ENCODE data around the gene BRIX1. TPM values are rescaled to one million over a fixed set of nuclear protein-coding genes. Genes with fewer than 3 reads are reported as not detected.

BRIX1 gene
- total and polyA plus RNA-seq, 2 of the 13 experiments (the other 11 are each of a cell fraction or from before 2014, with no cell fraction given) = 23.6 to 78.4 TPM

GRCh38 chr5:34889394-34889793, 26.1 kb upstream of the BRIX1 start (continued):
- TF ChIP-seq TCF7 (IDR thresholded peaks at IDR 0.05; ENCODE audit: low read depth) (peak; percentile 21; the same call in 1 of the 2 replicates), NR2F6 (IDR thresholded peaks at IDR 0.05) (no peak), NR2F6 (CRISPR knock-in tag; IDR thresholded peaks at IDR 0.05) (peak; percentile 47; the same call in 1 of the 2 replicates), ZEB1 (IDR thresholded peaks at IDR 0.05; ENCODE audit: insufficient replicate concordance, low read depth) (peak; percentile 81), NFKBIZ (CRISPR knock-in tag; IDR thresholded peaks at IDR 0.05) (no peak), FOXC1 (CRISPR knock-in tag; IDR thresholded peaks at IDR 0.05; ENCODE audit: borderline replicate concordance) (no peak), NR1H2 (CRISPR knock-in tag; IDR thresholded peaks at IDR 0.05; ENCODE audit: borderline replicate concordance, low read depth) (no peak), SRSF9 (IDR thresholded peaks at IDR 0.05; ENCODE audit: borderline replicate concordance, insufficient read depth, low read depth, low read length, poor library complexity, severe bottlenecking) (no peak), ZFAT (CRISPR knock-in tag; conservative IDR thresholded peaks at IDR 0.05) (no peak), ONECUT2 (CRISPR knock-in tag; IDR thresholded peaks at IDR 0.05) (peak; percentile 64; the same call in 1 of the 2 replicates), ZNF263 (CRISPR knock-in tag; IDR thresholded peaks at IDR 0.05) (no peak), SMC3 (IDR thresholded peaks at IDR 0.05; ENCODE audit: low read length) (no peak), RFX5 (IDR thresholded peaks at IDR 0.05; ENCODE audit: low read depth, low read length) (no peak), HMG20A (CRISPR knock-in tag; IDR thresholded peaks at IDR 0.05; ENCODE audit: borderline replicate concordance) (peak; percentile 50; the same call in 1 of the 2 replicates), ZNF776 (CRISPR knock-in tag; IDR thresholded peaks at IDR 0.05) (no peak), ZNF503 (CRISPR knock-in tag; IDR thresholded peaks at IDR 0.05) (peak; percentile 28; the same call in 1 of the 2 replicates), FOXJ3 (CRISPR knock-in tag; IDR thresholded peaks at IDR 0.05; ENCODE audit: borderline replicate concordance) (peak; percentile 64; the same call in 1 of the 2 replicates), ZNF768 (CRISPR knock-in tag; IDR thresholded peaks at IDR 0.05) (no peak), HDAC1 (CRISPR knock-in tag; IDR thresholded peaks at IDR 0.05) (peak; percentile 56), NR3C1 (CRISPR knock-in tag; IDR thresholded peaks at IDR 0.05) (no peak)
- TF ChIP-seq, protein P1, sequence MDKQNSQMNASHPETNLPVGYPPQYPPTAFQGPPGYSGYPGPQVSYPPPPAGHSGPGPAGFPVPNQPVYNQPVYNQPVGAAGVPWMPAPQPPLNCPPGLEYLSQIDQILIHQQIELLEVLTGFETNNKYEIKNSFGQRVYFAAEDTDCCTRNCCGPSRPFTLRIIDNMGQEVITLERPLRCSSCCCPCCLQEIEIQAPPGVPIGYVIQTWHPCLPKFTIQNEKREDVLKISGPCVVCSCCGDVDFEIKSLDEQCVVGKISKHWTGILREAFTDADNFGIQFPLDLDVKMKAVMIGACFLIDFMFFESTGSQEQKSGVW (CRISPR knock-in tag; IDR thresholded peaks at IDR 0.05; ENCODE audit: borderline replicate concordance) = no peak
- TF ChIP-seq, protein P2, sequence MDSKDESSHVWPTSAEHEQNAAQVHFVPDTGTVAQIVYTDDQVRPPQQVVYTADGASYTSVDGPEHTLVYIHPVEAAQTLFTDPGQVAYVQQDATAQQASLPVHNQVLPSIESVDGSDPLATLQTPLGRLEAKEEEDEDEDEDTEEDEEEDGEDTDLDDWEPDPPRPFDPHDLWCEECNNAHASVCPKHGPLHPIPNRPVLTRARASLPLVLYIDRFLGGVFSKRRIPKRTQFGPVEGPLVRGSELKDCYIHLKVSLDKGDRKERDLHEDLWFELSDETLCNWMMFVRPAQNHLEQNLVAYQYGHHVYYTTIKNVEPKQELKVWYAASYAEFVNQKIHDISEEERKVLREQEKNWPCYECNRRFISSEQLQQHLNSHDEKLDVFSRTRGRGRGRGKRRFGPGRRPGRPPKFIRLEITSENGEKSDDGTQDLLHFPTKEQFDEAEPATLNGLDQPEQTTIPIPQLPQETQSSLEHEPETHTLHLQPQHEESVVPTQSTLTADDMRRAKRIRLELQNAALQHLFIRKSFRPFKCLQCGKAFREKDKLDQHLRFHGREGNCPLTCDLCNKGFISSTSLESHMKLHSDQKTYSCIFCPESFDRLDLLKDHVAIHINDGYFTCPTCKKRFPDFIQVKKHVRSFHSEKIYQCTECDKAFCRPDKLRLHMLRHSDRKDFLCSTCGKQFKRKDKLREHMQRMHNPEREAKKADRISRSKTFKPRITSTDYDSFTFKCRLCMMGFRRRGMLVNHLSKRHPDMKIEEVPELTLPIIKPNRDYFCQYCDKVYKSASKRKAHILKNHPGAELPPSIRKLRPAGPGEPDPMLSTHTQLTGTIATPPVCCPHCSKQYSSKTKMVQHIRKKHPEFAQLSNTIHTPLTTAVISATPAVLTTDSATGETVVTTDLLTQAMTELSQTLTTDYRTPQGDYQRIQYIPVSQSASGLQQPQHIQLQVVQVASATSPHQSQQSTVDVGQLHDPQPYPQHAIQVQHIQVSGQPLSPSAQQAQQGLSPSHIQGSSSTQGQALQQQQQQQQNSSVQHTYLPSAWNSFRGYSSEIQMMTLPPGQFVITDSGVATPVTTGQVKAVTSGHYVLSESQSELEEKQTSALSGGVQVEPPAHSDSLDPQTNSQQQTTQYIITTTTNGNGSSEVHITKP (CRISPR knock-in tag; IDR thresholded peaks at IDR 0.05; ENCODE audit: low read depth) = no peak

Data from HepG2 (cell line).